GM12801 (cell line): ENCODE results near the gene NUBPL.

Source experiments
- CTCF ChIP-seq: IDR thresholded peaks from one replicate; pipeline ENCODE4 v1.5.1; 2011; ENCODE audit warnings: control low read depth; ENCODE audit not compliant: insufficient read length; ENCODE audit errors: extremely low read depth

NUBPL gene

GRCh38 chr14:31543969-31544799 lies 17.0 kb upstream of the NUBPL start:
- no peak for TF ChIP-seq CTCF

- TF ChIP-seq CTCF: no peak
These were observed 16.4 kb upstream of the NUBPL start for GRCh38 chr14:31544816-31545215.

GRCh38 chr14:31545328-31545727 lies 15.9 kb upstream of the NUBPL start:
- TF ChIP-seq CTCF: no peak

GRCh38 chr14:31549817-31550216 lies 11.4 kb upstream of the NUBPL start:
- no peak for TF ChIP-seq CTCF

GRCh38 chr14:31550589-31550988 lies 10.6 kb upstream of the NUBPL start:
- no peak for TF ChIP-seq CTCF

GRCh38 chr14:31556191-31556590 lies 5.0 kb upstream of the NUBPL start:
- no peak for TF ChIP-seq CTCF

GRCh38 chr14:31559939-31560338 lies 1.3 kb upstream of the NUBPL start:
- TF ChIP-seq CTCF: no peak

- no peak for TF ChIP-seq CTCF
These were observed 447 bp upstream of the NUBPL start for GRCh38 chr14:31560759-31561154.
